Measurements from ENCODE around the gene ZNF346.

Gene ZNF346

DNA sequence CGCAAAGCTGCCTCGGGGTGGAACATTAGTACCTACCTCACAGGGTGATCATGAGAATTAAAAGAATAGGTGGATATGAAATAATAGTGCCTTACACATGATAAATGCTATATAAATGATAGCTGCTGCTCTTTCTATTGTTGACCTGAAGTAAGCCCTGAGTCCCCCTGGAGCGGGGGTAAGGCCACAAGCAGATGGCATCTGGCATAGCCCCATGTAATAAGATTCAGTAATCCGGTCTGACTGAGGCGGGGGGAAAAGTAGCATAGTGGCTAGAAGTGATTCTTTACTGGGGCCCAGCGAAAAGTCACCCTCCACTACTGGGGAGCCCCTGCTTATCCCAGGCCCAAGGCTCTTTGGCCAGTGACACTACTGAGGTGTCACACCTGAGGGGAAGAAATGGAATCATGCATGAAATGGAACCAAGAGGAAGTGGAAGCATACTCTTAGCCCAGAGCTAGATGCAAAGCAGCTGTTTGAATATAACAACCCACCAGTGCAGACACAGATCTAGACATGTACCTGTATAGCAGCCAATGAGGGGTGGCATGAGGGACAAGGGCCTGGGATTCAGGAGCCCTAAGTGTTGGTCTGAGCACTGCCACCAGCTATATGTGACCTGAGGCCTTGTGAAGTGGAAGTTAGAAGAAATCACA is 48.2 kb downstream of the ZNF346 start:
- DNase-seq, result no peak

DNA sequence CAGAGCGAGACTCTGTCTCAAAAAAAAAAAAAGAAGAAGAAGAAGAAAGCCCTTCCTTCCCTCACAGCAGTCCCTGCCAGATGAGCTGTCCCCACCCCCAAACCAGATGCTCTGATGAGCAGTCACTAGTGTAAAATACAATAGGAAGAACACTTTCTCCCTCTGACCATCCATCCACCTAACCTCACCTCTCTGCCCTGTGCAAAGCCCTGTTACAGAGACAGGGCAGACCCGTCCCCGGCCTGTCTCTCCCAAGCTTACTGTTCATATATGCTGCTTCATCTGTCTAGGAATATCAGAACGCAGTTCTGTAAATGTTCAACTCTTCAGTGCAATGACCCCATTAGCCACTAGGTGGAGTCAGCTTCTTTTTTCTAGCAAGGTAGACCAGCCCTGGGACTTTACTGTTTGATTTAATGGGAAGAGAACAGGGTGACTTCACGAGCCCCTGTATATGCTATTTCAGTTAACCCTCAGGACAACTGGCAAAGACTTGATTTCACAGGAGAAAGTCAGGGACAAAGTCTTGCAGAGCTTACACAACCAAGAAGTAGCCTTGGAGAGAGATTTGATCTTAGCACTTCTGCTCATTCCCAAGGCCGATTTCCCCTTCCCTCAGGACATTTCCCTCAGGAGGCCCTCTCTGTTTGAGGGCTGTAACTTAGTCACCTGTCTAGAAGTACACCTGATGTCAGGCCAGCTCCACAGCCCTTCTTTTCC is 49.3 kb downstream of the ZNF346 start:
- peak; percentile 72 for DNase-seq

DNA sequence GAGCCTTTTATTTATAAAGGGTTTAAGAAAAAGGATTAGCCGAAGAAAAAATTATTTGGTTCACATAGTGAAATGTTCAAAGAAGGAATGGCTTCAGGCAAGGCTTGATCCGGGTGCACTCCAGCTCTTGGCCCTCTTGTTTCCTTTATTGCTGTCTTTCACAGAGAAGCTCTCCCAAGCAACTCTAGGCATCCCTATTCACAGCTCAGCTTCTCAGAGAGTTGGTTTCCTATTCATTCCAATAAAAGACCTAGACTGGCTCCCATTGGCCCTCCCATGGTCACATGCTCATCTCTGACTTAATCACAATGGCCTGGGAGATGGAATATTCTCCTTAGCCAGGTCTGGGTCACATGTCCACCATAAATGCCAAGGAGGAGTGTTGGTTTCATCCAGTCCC is 54.8 kb downstream of the ZNF346 start:
- DNase-seq, result no peak

GRCh38 chr5:177079606-177080005 is 57.1 kb downstream of the ZNF346 start:
- DNase-seq, result no peak

- no peak for DNase-seq
Measured at GRCh38 chr5:177080265-177080664, 57.8 kb downstream of the ZNF346 start.

- no peak for DNase-seq
Measured at GRCh38 chr5:177081859-177082258, 59.4 kb downstream of the ZNF346 start.

GRCh38 chr5:177083357-177083756 is 60.9 kb downstream of the ZNF346 start:
- no peak for DNase-seq

DNA sequence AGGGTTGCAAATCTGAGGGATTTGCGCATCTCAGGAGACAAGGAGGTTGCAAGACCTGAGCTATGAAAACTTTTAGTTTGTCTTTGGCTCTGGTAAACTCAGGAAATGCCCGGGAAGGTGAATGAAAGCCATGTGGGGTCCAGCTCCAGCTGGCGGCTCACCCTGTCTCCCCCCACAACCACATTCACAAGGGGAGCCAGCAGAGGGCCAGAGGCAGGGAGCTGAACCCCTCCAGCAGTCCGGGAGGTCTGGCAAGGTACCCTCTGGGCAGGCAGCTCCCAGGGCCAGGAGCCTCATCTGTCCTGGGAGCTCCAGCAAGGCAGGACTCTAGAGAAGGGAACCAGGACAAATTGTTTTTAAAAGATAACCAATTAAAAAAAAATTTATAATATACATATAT is 61.7 kb downstream of the ZNF346 start:
- no peak for DNase-seq

- DNase-seq, result no peak
Measured at GRCh38 chr5:177085985-177086653, 63.6 kb downstream of the ZNF346 start.

DNA sequence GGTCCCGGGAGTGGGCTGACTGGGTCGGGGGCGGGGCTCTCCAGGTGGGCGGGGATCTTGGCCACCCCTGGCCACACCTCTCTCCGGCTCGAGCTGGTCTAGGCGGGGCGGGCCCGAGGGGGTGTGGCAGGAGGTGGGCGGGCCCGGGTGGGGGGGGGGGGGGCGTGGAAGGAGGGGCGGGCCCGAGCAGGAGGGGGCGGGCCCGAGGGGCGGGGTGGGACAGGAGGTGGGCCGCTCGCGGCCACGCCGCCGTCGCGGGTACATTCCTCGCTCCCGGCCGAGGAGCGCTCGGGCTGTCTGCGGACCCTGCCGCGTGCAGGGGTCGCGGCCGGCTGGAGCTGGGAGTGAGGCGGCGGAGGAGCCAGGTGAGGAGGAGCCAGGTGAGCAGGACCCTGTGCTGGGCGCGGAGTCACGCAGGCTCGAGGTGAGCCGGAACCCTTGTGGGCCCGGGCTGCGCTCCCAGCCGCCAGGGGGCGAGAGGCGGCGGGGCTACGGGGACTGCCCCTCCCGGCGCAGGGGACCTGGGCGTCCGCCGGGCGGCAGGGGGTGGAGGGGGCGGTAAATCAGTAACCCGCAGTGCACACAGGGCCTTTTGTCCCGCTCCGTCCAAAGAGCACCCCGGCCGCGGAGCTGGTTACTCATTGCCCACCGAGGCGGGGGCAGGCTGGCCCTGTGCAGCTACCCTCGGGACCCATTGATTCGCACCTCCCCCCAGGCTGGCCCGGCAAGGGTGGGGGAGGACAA is 64.3 kb downstream of the ZNF346 start, which contains the start of gene FGFR4:
Gene FGFR4 (plus strand): TSS at position 262 of the 744 bp plus-strand sequence. CDS start 2,688 bp downstream, outside the sequence.
- DNase-seq, result peak; percentile 53

DNA sequence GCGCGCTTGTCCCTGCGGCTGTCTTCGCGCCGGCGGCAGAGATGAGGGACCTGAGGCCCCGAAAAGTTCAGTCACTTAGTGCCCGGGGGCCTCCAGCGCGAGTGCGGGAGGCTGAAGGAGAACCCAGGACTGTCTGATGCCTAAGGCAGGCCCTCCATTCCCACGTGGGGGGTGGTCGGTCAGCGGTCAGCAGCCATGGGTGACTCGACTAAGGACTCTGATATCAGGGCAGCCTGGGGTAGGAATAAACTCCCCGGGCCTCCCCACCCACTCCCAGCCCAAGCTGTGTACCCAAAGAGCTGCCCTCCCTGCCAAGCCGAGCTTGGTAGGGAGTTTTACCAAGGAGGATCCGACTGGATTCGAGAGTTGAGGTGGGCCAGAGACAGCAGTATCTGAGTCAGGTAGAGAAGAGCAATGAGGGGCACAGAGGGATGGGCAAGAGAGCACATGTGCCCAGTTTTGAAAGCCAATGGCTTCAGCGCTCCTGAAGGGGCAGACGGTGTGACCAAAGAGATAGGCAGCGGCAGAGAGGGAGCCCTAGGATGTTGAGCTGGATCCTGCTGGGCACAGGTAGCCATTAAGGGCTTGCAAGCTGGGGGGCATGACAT is 65.0 kb downstream of the ZNF346 start:
- DNase-seq, result no peak

DNA sequence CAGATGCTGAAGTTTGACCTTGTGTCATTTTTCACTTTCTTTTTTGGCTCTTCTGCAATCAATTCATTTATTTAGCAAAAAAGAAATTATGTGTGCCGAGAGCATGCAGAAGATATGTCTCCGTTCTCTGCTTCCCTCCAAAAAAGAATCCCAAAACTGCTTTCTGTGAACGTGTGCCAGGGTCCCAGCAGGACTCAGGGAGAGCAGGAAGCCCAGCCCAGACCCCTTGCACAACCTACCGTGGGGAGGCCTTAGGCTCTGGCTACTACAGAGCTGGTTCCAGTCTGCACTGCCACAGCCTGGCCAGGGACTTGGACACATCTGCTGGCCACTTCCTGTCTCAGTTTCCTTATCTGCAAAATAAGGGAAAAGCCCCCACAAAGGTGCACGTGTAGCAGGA is 66.6 kb downstream of the ZNF346 start:
- no peak for DNase-seq

DNA sequence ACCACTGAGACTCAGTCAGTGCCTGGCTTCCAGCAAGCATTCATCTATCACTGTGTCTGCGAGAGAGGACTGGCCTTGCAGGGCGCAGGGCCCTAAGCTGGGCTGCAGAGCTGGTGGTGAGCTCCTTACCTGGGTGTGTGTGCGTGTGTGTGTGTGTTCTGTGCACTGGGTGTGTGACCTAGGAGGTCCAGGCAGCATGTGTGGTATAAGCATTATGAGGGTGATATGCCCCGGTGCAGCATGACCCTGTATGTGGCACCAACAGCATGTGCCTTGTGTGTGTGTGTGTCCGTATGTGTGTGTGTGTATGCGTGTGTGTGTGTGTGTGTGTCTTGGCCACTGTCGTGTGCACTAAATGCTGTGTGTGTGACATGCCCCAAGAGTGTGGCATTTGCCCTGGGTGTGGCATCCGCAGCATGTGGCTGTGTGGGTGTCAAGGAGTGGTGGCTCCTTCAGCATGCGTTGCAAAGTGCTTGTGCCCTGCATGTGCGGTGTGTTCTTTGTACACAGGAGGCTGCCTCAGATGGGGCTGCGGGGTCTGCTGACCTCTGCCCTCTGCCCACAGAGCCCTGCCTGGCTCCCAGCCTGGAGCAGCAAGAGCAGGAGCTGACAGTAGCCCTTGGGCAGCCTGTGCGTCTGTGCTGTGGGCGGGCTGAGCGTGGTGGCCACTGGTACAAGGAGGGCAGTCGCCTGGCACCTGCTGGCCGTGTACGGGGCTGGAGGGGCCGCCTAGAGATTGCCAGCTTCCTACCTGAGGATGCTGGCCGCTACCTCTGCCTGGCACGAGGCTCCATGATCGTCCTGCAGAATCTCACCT is 67.5 kb downstream of the ZNF346 start:
- no peak for DNase-seq

GRCh38 chr5:177090813-177091212 is 68.3 kb downstream of the ZNF346 start:
- no peak for DNase-seq

- no peak for DNase-seq
Measured at GRCh38 chr5:177091232-177091631, 68.7 kb downstream of the ZNF346 start.

GRCh38 chr5:177092178-177093081 is 69.9 kb downstream of the ZNF346 start:
- DNase-seq, result no peak

GRCh38 chr5:177093082-177093712 is 70.7 kb downstream of the ZNF346 start:
- DNase-seq, result no peak

GRCh38 chr5:177093803-177094202 is 71.3 kb downstream of the ZNF346 start:
- DNase-seq, result no peak

DNA sequence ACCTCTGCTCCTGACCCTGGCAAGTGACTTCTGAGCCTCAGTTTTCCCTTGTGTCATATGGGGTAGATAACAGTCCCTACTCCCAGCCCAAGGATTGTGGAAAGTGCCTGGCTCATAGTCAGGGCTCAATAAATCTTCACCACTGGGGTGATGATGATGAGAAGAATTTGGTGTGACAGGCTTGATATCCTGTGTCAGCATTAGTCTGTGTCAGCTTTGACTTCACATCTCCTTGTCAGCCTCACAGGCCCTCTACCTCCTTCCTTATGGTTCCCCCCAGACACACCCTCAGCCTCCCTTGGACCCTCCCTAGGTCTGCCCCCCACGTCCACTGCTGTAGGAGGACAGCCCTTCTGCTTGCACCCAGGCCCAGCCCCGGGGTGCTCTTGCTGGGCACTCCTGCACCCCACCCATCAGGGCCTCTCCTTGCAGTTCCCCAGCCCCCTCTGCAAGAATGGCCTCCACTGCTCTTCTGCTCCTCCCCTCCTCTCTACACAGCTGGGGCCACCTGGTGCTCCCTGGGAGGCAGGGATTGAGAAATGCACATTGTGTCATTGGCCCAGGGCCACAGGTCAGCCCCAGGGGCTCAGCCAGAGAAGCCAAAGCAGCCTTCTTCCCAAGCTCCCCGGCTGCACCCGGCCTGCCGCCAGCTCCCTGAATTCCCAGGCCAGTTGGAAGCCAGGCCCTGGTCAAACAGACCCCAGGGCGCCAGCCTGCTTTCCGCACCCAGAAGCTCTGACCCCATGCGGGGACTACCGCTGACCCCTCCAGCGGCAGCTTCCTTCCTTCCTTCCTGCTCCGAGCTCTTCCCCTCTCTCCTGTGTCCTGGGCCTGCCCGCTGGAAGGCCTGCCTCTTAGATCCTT is 72.0 kb downstream of the ZNF346 start:
- no peak for DNase-seq

All from COR-L47 (cell line).